OCI-LY1 (cell line): ENCODE results near the gene EEPD1.

Source experiments
- CTCF ChIP-seq: fragments of 200-600 bp; sonication (generic), shearing (Covaris generic); IDR thresholded peaks from 2 replicates; pipeline ENCODE4 v1.5.1; 2017; ENCODE audit warnings: mild to moderate bottlenecking, antibody characterized with exemption, low read length, moderate library complexity, mixed read lengths
- EZH2 ChIP-seq: fragments of 200-600 bp; sonication (generic), shearing (Covaris generic); IDR thresholded peaks from 2 replicates; pipeline ENCODE4 v1.8.0; 2017; ENCODE audit warnings: borderline replicate concordance, mixed run types, mild to moderate bottlenecking, antibody characterized with exemption, low read length, moderate library complexity, mixed read lengths

- TF ChIP-seq CTCF: no peak
- no peak for TF ChIP-seq EZH2
Observed at GRCh38 chr7:36137754-36138153, 15.3 kb upstream of the EEPD1 start.
